Transverse colon (tissue), 4 donors: ENCODE measurements around the gene NKAIN2.

Experiments
- CTCF ChIP-seq, 5 experiments: fragments of 200-600 bp in 3 of 5; fragments of 450-650 bp in 2 of 5; sonication (generic) in 3 of 5; IDR thresholded peaks; 1 replicate in 2 of 5; 2 replicates in 3 of 5; pipeline ENCODE4 v1.5.1; 2016 to 2017; ENCODE audit warnings: antibody characterized with exemption in 5 of 5, inconsistent platforms in 3 of 5, mild to moderate bottlenecking in 2 of 5, moderate library complexity in 1 of 5
- EP300 ChIP-seq: sonication (generic); formaldehyde crosslinking; IDR thresholded peaks from one replicate; pipeline ENCODE4 v1.6.1; 2017; ENCODE audit warnings: antibody characterized with exemption, low read depth
- POLR2A ChIP-seq: fragments of 450-650 bp; IDR thresholded peaks from one replicate; pipeline ENCODE4 v1.6.1; 2016; ENCODE audit warnings: antibody characterized with exemption, mild to moderate bottlenecking, moderate library complexity
- POLR2AphosphoS5 ChIP-seq, 3 donors: sonication (generic); formaldehyde crosslinking; IDR thresholded peaks; one replicate each; pipeline ENCODE4 v1.6.1; 2016; ENCODE audit warnings: antibody characterized with exemption in 3 of 3

GRCh38 chr6:124269733-124270132, 466.1 kb downstream of the NKAIN2 start:
- TF ChIP-seq POLR2AphosphoS5 (IDR thresholded peaks at IDR 0.05) (no peak), CTCF (IDR thresholded peaks at IDR 0.05) (no peak), EP300 (no peak), POLR2A (no peak)
